ENCODE results near the gene ZNF77.

GRCh38 chr19:2963122-2963521, 18.4 kb upstream of the ZNF77 start:
- TF ChIP-seq CTCF (IDR thresholded peaks at IDR 0.05; ENCODE audit: low read depth, low read length, poor library complexity, severe bottlenecking) (no peak), EZH2phosphoT487 (IDR thresholded peaks at IDR 0.05; ENCODE audit: borderline replicate concordance, low read length) (no peak)
